Eye (tissue), 1 donor: ENCODE results near the gene CPNE7.

Experiments used
- DNase-seq: peaks from one replicate; pipeline ENCODE4 v3.0.0-alpha.2; 2015

The CPNE7 gene

GRCh38 chr16:89605186-89605970, 29.8 kb downstream of the CPNE7 start:
- no peak for DNase-seq

- DNase-seq: no peak
Measured at GRCh38 chr16:89606006-89606405, 30.4 kb downstream of the CPNE7 start.

GRCh38 chr16:89607453-89607852, 31.9 kb downstream of the CPNE7 start:
- no peak for DNase-seq

GRCh38 chr16:89607937-89608740, 32.6 kb downstream of the CPNE7 start:
- no peak for DNase-seq

GRCh38 chr16:89610108-89610453, 34.5 kb downstream of the CPNE7 start:
- DNase-seq: no peak

GRCh38 chr16:89612415-89613166, 37.0 kb downstream of the CPNE7 start:
- peak; percentile 60 for DNase-seq

- no peak for DNase-seq
Measured at GRCh38 chr16:89613231-89613953, 37.8 kb downstream of the CPNE7 start, which contains the start of gene DPEP1. DPEP1 (plus strand) TSS chr16:89613642; CDS start chr16:89630411, 16,769 bp downstream.

GRCh38 chr16:89613954-89614459, 38.4 kb downstream of the CPNE7 start:
- no peak for DNase-seq

GRCh38 chr16:89615176-89615575, 39.6 kb downstream of the CPNE7 start:
- no peak for DNase-seq

GRCh38 chr16:89615596-89616090, 40.1 kb downstream of the CPNE7 start:
- no peak for DNase-seq

- no peak for DNase-seq
Measured at GRCh38 chr16:89616623-89617022, 41.1 kb downstream of the CPNE7 start.

GRCh38 chr16:89617036-89617435, 41.5 kb downstream of the CPNE7 start:
- no peak for DNase-seq

GRCh38 chr16:89618109-89618998, 42.8 kb downstream of the CPNE7 start:
- DNase-seq: no peak

- peak; percentile 58 for DNase-seq
Measured at GRCh38 chr16:89619840-89620239, 44.3 kb downstream of the CPNE7 start.

GRCh38 chr16:89620406-89620841, 44.9 kb downstream of the CPNE7 start:
- peak; percentile 43 for DNase-seq

GRCh38 chr16:89621136-89621697, 45.7 kb downstream of the CPNE7 start:
- no peak for DNase-seq

GRCh38 chr16:89621698-89622409, 46.3 kb downstream of the CPNE7 start:
- no peak for DNase-seq

- peak; percentile 52 for DNase-seq
Measured at GRCh38 chr16:89623511-89624261, 48.1 kb downstream of the CPNE7 start.
